ENCODE results near the gene TLE1.
"Not testable (repeated sequence)": the region's sequence is repeated elsewhere in the genome, so short reads cannot be mapped to it uniquely, and the experiment has no call there.

Gene TLE1

DNA sequence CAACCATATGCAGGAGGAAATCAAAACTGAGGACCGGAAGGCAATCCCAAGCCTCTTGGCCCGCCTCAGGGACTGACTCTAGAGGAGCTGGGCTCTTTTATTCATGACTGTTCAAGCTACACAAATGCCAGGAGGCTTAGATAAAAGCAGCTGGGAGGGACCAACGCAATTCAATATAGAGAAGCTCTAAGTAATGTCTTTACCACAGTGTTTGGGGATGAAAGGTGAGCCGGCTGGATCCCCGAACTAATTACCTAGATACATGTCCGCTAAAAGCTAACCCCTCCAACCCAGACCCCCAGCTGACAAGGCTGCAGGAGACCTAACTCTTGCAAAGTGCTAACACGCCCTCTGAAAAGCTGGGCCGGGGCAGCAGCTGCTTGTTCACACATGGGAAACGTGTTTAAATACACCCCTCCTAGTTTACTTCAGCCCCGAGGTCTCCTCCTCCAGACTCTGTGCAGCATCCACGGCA, 67.5 kb downstream of the TLE1 start:
- no peak for DNase-seq

DNA sequence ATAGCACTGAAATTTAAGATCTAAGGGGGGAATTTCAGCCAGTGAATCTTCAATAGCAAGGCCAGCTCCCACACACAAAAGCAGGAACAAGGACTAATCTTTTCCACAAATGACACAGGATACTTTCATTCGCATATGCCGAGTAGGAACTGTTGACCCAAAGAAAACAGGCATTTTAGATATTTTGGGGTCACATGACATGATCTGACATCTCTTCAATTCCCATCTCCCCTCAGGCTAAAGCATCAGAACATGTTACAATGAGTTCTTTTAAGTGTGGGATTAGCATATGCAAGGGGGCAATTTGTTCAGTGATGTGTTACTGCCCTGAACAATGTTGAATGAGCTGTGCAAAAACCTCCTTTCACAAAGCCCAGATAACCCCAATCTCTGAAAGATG, 68.2 kb downstream of the TLE1 start:
- DNase-seq: no peak

DNA sequence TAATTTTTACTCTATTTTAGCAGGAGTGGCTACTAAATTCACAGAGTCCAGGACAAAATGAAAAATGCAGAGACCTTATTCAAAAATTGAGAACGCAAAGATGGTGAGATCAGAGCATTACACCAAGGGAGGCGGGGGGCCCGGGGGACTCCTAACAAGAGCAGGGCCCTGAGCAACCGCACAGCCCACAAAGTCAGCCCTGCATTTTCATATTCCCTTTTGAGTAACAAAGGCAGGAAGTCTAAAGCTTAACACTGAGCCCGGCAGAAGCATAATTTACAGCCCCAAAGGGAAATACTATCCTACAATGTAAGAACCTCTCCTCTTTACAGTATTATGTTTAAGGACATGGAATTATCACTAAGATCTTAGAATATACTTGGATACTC, 69.4 kb downstream of the TLE1 start:
- no peak for DNase-seq

DNA sequence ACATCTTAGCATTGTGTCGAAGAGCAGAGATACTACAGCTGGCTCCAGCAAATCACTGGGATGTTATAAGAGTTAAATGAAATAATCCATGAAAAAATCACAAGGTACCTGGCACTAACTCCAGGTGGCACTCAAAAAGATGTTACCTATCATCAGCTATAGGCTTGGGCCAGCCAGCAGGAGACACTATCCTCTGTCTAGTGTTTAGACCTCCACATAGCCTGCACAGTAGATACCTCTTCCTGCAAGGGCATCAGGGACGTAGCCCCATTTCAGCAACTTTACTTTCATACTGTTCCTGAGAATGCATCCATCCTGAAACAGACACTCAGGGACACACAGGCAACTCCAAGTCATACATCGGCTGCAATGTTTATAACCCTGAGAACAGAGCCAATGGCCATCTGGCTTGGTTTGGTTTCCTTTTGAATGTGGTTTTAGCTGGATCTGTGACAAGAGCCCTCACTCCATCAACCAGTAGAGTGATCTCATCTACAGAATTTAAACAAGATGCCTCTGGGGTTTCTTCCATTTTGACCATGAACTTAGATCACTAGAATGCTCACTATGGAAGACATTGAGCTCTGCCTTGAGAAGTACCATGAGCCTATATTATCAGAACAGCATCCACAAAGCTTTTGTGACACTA, 69.9 kb downstream of the TLE1 start:
- no peak for DNase-seq

DNA sequence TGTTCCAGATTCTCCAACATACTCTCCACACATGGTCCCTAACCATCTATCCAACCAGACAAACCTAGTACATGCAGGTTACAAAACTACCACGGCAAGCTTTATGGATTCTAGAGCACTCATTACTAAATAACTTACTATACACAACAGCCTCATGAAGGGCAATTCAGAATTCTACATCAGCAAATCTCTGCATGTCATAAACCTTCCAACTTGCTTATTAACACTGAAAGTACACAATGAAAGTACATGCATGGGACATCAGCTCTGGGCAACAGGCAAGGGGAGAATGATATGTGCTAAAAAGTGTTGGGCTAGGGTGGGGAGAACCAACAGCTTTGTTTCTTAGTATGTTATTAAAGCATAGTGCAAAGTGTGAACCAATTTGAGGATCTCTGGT, 70.4 kb downstream of the TLE1 start:
- DNase-seq: no peak

DNA sequence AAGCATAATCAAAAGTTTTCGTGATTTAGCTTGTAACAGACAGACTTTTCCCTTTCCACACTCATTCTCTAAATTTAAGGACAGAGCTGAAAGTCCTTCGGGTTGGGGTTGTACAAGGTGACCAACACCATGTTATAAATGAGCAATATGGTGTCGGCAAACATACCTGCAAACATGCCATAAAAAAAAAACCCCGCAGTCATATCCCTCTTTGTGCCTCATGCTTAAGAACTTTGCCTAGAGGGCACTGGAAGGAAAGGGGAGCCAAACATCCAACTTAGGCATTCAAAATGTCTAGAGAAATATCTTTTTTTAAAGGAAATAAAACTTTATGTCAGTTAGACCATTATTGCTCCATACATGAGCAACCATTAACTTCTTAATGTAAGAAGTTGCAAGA, 73.2 kb downstream of the TLE1 start:
- no peak for DNase-seq

DNA sequence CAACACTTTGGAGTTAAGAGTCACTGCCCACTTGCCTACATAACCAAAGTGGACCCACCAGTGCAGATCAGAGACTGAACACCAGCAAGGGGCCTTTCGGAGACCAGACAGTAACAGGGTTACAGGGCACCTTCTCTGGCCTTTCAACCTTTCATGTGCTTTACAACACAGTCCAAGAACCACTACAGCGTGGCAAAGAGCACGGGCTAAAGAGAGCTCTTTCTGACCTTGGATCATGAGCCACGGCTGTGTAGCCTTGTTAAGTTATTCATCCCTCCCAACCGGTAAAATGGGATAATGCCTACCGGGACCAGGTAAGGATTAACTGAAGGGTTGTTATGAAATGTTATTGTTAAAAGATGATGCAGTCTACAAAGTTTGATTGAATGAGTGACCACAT, 75.0 kb downstream of the TLE1 start:
- no peak for DNase-seq

DNA sequence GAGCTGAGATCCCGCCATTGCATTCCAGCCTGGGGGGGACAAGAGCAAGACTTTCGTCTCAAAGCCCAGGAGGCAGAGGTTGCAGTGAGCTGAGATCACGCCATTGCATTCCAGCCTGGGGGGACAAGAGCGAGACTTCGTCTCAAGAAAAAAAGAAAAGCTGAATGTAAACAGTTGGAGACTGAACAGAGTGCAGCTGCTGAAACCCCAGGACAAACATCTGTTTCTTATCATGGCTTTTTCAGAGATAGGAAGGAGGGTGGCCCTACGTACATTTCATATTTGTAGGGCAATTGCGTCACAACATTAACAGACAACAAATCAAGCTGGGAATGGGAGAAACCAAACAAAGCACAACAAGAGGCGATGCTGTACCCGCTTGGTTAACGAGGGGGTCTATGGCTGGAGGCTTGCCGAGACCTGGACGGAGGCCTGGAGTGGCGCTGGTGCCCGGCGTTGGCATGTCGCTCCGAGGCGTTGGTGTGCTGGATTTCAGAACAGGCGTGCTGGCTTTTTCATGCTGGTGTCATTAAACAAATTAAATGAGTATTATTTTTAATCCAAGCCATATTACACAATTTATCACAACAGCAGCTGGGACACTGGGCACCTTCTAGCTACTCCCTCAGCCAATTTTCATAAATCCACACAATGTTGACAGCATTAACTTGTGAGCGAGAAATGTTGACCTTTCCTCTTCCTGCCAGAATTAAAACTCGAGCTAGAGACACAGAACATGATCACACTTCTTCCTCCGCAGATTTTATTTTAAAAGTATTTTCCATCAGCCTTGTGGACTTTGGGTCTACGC, 76.1 kb downstream of the TLE1 start:
- DNase-seq: no peak

DNA sequence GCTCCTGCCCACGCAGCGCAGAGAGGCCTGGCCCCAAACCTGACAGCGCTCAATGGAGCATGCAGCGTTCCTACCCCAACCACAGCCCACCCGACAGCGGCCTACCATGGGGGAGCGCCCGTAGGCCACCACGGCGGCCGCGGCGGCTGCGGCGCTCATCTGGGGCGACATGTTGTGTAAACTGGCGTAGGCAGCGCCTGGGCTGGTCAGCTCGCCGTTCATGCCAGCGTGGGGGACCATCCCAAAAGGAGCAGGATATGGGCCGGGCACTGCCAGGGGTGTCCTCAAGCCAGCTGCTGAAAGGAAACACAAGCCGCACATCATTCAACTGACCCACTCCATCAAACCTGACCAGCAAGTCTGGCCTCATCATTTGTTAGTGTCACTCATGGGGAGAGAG, 77.7 kb downstream of the TLE1 start:
- DNase-seq: no peak

DNA sequence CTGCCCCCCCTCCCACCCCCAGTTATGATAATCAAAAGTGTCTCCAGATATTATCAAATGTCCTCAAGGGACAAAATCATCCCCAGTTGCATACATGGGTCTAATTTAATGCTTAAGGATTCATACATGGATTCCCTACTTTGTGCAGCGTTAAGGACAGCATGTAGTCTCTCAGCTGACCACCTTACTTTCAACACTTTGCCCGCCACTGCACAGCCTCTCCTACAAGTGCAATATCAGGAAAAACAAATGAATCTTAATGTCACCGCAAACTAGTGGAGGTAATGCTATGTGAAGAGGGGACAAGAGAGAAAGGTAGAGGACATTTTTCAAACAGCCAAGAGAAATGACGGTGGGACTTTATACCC, 78.6 kb downstream of the TLE1 start:
- DNase-seq: no peak

DNA sequence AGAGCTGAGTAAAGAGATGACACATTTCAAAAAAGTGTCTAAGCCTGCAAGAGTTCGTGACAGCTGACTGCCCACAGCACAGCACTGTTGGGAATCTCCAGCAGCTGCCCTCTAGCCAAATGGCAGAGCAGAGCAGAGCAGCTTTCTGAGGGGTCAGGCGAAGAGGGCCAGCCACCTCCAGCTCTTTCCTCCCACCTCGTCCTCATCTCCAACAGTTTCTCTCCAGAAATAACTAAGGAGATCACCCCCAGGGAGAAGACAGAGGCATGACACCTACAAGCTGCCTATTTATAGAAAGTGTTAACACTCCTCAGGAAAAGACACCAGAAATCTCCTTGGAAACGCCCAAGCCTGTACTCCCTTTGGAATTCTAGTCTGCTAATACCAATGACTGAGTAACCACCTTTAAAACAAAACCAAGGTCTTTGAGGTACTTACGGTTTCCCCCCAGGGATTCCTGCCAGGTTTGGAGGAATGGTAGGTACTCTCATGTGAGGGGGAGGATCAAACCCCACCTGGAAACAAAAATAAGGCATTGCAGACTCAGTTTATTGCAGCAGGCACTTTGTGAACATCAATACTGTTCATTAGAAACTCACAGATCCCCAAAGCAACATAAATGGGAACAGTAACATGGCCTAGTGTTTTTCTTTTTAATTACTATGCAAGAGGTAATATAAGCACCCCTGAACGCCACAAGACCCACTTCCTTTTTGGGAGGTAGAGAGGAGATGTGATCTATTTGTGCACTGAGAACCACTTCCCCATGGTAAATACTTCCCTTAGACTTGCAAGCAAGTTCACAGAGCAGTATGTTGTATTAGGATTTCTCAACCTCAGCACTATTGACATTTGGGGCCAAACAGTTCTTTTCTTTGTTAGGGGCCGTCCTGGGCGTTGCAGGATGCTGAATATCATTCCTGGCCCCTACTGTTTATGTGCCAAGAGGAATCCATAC, 79.3 kb downstream of the TLE1 start:
- DNase-seq: no peak

DNA sequence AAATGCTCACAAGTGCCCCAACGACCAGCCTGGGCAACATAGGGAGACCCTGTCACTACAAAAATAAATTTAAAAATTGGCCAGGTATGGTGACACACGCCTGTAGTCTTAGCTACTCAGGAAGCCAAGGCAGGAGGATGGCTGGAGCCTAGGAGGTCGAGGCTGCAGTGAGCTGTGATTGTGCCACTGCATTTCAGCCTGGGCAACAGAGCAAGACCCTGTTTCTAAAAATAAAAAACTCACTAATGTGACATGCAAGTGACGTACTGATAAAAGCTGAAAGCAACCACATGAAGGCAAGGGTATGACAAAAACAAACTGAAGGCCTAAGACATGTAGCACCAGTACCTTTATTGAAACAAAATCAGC, 81.1 kb downstream of the TLE1 start:
- DNase-seq: no peak

DNA sequence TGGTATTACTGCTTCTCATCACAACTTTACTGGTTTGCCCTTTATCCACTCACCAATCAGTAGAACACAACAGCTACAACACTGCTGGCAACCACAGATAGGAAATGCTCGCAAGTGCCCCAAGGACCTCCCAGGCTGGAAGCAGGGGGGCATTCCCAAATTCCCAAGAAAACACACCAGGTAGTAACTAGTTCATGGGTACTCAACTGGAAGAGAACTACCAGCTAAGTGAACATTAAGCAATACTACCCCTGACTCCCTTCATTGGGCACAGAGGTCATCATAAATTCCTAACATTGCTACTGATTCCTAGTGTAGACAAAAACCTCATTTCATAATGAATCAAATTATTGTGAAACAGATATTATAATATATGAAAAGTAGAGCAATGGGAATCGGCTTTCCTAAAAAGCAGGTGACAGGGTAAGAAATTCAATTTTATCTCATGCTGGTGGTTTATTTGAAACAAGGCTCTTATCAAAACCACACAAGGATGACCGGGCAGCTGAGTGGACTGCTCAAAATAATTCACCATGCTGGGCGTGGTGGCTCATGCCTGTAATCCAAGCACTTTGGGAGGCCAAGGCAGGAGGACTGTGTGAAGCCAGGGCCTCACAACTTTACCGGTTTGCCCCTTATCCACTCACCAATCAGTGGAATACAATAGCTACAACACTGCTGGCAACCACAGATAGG, 81.6 kb downstream of the TLE1 start:
- DNase-seq: no peak

DNA sequence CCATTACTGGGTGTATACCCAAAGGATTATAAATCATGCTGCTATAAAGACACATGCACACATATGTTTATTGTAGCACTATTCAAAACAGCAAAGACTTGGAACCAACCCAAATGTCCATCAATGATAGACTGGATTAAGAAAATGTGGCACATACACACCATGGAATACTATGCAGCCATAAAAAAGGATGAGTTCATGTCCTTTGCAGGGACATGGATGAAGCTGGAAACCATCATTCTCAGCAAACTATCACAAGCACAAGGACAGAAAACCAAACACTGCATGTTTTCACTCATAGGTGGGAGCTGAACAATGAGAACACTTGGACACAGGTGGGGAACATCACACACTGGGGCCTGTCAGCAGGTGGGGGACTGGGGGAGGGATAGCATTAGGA, 83.1 kb downstream of the TLE1 start:
- not testable (repeated sequence) for DNase-seq

DNA sequence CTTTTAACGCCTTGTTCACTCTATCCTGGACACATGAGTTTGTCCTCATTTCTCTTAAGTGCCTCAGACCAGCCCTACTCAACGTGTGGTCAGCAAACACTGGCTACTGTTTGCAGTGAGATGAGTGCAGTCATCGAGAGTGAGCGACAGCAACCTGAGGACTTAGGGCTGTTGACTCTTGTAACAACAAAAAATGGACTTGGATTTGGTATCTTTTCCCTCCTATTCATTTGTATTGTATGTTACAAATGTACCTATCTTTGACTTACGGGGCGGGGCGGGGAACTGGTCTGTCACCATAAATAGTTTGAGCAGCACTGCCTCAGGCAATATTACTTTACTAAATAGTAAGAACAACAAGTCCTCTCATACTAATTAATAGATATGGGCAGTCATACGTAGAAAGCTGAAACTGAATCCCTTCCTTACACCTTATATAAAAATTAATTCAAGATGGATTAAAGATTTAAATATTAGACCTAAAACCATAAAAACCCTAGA, 84.1 kb downstream of the TLE1 start:
- DNase-seq: no peak

DNA sequence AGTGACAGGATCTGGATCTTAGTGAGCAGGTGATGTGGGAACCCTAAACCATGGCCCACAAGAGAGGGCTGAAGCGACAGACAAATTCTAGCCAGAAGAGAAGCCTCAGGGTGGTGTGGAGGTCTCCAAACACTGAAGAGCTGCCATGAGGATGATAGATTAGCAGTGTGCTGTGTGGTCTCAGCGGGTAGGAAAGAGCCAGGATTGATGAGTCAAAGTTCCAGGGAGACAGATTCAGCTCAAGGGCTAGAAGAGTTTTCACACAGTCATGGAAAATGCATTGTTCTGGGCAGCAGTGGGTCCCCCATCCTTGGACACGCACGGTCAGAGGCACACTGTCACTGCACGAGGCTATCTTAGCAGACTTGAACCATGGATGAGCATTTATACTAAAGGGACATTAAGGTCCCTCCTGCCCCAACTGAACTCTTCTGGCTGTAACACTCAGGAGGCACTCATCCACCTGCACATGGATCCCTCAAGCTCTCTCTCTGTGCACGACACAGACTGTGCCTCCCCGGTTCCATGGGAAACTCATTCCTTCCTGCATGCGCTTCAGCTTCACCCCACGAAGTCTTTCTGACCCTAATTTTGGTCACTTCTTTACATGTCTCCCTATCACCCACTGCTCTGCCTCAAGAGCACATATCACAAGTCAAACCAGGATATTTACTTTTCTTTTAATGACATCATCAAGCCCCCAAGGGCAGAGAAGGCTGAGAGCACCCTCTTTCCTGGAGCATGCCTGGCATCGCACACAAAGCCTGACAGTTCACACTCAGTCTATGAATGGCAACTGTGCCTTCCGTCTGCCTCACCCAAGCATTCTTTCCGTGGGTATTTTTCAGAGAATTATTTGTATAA, 84.8 kb downstream of the TLE1 start:
- no peak for DNase-seq

DNA sequence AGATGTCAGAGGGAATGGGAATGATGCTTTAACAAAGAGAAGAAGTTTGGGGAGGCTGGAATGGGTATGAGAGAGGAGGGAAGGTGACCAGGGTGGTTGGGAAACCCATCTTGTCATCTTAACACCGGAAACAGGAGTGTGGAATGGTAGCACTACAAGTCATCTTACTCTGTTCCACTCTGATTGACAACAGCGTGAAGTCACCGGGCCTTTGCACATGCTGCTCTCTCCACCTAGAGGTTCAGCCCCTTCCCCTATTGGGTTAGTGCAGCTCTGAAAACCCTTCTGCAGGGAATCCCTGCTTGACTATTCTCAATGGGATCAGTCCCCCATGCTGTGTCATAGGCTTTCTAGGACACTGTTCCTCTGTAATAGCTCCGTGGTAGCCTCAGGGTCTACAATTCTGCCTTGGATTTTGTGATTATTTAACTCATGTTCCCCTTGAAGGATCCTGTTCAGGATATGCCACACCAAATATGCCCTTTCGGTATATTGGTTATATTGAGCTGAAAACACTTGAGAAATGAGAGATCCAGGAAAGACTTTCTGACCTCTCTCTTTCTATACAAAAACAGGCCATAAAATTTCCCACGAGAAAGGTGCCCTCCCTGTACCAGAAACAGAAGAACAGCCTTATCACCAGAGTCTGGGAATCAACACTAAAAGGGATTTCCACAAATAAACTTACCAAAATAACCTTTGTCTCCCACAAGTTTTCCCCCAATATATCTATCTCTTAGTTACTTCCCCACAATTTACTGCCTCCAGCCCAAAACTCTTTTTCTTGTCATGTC, 86.3 kb downstream of the TLE1 start:
- DNase-seq: no peak

DNA sequence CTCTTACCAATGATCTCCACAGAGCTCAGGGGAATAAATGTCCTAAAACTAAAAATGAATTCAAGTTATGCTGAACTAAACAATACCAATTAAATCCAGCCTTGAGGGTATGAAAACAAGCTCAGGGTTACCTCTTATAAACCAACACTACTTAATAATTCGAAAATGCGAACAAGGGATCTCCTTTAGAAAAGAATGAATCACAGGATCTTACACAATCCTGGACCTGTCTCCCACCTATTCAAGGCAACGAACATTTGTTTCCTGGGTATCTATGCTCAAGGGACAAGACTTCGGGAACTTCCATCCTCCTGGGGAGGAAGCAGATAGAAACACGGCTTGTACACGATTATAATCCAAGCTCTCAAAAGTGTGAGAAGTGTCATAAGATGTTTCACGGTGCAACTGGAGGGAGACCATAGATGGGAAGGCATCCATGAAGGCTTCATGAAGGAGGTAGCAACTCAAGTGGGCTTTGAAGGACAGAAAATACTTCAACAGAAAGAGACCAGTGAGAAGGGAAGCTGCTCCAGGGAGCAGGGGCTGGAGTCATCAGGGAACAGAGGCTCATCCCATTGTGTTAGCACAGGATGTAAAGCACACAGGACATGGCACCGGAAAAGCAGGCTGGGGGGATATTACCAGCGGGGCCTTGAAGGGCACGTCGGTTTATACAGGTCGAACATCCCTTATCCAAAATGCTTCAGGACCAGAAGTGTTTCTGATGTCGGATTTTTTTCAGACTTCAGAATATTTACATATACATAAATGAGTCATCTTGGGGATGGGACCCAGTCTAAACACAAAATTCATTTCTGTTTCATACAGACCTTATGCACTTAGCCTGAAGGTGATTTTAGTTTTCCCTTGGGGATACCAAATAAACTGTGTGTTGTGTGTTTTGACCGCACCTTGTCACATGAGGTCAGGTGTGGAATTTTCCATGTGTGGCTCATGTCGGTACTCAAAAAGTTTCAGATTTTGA, 87.4 kb downstream of the TLE1 start:
- DNase-seq: no peak

DNA sequence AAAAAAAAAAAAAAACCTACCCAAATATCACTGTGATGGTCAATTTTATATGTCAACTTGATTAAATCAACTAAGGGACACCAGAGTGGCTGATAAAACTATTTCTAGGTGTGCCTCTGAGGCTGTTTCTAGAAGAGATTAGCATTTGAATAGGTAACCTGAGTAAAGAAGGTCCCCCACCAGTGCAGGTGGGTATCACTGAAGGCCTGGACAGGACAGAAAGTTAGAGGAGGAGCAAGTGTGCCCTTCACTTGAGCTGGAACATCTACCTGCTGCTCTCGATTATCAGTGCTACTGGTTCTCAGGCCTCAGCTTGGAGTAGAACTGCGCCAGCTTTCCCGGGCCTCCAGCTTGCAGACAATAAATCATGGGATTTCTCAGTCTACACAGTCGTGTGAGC, 88.7 kb downstream of the TLE1 start:
- DNase-seq: no peak

DNA sequence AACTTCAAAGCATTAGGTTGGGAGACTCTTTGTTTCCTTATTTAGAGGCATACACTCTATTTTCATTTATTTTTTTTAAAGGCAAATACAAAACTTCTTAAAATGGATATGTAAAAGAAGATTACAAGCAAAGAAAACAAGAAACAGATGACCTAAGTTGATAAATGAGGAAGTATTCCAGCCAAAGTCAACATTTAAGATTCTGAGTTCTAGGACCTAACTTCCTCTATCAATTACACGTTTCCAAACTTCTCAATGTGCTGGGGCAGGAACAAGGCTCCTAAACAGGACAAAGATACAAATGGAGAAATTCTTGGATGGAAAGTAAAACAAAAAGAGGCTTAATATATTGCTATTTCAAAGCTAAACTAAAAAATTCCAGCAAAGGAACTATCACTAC, 89.5 kb downstream of the TLE1 start:
- DNase-seq: no peak
